Hematopoietic multipotent progenitor cell treated with erythropoietin and hydrocortisone succinate and interleukin-3 and kit ligand, for 15 days (in vitro differentiated cells): ENCODE measurements around the gene SIAH1.
"Not testable (repeated sequence)": the region's sequence is repeated elsewhere in the genome, so short reads cannot be mapped to it uniquely, and the experiment has no call there.

Source experiments
- DNase-seq: peaks from one replicate; pipeline ENCODE4 v3.0.0-alpha.2; 2015; ENCODE audit warnings: low spot score

The SIAH1 gene

DNA sequence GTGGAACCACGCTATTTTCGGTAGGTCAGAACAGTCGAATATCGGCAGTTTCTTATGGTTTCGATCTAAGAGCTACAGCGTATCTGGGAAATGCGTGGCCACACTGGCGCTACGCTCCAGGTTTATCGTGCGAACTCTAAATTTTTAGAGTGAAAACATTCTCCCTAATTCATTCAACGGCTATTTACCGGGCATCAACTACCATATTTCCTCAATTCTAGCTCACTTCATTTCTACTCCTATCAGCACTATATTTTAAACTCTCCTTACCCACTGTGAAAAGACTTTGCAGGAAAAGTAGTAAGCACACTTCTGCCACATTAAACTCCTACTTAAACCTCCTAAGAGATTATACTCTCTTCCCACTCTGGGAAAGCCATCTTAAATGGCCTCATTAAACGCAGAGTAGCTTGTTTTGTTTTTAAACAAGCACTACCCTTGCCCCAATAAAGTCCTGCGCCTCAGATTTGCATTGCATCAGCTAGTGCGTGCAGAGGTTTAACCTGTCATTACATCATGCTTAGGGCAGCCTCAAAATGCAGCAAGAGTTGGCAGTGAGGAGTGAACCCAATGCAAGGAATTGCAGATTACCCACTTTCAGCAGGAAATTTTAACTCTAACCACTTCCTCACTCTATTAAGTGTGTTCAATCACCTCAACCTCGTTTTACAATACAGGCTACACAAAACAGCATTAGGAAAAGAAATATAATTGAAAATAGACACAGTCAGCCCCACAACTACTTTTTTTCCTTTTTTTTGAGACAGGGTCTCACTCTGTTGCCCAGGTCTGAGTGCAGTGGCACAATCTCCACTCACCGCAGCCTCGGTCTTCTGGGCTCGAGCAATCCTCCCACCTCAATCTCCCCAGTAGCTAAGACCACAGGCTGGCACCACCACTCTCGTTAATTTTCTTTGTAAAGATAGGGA, 18.8 kb downstream of the SIAH1 start:
- peak; percentile 70 for DNase-seq

DNA sequence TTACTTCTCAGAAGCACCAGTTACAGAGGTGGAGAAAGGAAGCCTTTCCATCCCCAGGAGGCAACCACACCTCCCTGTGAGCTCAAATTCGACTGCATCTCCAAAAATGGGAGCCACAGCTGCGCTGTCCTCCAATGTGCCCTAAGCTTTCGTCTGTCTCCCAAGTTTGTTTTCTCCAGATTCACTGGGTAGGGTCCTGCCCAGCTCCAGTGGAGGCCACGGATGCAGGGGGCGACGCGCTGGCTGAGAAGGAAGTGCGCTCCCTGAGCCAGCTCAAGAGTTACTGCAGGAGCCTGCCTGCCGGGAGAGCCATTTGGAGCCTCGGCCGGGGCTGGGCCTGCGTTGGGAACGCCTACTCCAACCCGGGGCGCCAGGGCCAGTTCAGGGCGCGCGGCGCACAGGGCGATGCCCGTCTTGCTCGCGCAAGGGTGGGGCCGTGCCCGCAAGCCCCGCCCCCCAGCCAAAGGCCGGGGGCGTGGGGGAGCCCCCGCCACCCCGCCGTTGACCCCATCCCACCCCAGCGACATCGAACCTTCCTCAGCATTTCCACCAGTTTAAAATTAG, 19.5 kb downstream of the SIAH1 start:
- peak; percentile 85 for DNase-seq

DNA sequence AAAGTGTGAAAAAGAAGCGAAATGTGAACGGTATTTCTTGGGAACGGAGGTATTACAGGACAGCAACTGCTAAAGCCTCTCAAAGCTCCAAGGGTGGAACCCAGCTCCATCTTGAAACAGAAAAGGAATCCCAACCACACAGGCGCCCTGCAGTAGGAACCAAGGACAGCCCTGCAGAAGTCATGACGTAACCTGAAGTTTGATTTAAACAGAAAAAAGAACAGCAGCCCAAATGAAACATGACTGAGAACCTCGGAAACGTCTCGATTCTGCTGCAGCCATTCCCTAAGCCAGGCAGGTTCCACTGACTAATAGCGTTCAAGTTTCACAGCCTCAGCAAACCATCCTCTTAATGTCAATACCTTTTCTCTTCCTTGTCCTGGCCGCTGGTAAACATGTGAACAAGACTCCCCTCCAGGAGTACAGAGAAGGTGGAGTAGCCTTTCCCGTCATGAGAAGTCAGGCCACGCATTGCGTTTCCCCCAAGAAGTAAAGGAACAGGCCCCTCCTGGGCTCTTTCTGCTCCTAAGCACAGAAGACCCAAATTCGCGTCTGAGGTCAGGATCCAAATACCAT, 20.1 kb downstream of the SIAH1 start:
- DNase-seq: no peak

DNA sequence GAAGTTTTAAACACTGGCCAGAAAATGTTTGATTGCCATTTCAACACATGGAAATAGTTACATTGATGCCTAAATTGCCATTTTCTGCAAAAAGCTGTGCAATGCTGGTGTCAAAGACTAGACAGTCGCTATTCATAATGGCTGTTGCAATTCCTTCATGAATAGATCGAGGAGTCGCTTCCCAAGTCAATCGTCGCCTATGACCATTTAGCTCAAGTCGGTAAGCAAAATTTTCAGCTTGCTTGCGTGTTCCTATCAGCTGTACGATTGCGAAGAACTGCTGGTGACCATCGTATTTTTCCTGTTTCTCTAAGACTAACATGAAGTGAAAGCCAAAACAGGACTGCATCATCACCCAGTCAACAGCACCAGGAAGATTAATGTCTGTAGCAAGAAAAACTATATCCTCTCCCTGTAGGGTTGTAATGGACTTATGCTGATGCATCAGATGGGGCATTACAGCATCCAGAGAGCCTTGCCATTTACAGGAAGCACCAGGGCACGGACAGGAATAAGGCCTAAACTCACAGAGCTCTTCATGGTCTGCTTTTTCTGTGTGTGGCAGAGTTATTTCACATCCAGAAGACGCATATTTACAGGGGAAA, 23.6 kb downstream of the SIAH1 start:
- DNase-seq: no peak

DNA sequence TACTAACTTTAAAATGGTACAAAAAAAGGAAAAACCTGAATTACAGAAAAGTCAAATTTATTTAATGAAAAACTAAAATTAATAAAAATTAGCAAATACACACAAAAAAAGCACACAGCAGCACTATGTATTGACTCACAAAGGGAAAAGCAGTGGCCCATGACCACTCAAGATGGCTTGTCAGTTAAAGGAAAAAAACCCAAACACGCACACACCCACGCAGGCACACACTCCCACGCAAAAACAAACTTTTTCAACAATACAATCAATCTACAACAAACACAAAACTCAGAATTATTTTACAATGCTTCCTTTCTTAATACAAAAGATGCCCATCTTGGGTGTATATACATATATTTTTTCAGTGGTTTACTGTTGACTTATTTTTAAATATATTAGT, 24.2 kb downstream of the SIAH1 start:
- no peak for DNase-seq

DNA sequence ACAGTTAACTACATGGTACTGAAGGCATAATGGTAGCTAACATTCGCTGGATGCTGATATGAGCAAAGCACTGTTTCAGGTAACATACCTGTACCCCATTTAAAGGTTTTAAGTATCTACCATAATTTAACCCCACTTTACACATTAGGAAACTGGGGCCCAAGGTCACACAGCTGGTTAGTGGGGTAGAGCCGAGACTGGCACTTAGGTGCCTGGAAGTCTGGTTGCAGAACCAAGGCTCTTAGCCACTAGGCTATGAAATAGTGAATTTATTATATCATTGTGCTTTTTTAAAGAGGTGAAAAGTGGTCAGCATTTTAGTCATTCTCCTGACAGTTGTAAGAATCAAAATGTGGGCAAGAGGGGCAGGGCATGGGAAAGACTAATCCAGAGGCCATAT, 25.2 kb downstream of the SIAH1 start:
- DNase-seq: no peak

- no peak for DNase-seq
Observed at GRCh38 chr16:48358419-48358818, 26.8 kb downstream of the SIAH1 start.

DNA sequence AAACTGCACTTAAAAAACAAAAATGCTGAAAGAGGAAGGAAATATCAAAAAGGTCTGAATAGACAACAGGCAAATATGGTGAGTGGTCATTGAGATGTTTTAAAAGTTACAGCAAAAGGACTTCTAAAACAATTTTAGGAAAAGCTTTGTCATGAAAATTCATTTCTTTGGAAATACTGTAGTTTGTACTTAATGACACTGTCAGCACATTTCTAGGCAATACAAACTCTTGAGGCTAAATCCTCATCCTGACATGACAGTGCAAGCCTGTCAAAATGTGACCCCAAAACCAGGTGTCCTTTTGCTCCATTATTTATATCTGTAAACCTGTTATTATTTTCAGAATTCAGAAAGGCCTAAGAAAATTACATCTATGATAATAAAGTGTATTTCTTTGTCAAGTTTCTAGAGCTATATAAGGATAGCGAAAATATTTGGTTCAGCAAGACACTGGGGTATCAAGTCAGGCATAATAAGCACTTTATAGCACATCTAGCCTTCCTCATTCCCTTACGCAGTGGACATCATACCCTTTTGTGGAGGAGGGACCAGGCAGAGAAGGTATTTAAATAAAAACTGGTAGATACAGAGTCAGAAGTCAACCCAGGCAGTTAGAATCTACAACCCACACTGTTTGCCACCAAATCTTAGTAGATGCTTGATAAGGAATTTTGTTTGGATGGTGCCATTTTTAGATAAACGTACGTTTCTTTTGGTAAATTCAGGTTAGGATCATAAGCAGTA, 28.4 kb downstream of the SIAH1 start:
- no peak for DNase-seq

- no peak for DNase-seq
Observed at GRCh38 chr16:48354877-48355855, 30.0 kb downstream of the SIAH1 start.

DNA sequence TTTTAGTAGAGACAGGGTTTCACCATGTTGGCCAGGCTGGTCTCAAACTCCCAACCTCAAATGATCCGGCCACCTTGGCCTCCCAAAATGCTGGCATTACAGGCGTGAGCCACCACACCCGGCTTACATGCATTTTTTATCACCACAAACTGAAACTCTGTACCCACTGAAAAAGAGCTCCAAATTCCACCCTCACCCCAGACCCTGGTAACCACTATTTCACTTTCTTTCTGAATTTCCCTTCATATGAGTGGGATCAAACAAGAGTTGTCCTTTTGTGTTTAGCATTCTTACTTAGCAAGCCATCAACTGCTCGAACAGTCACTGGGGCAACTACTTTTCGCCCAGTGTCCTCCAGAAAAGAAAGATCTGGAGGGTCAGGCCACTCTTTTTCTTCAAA, 30.8 kb downstream of the SIAH1 start:
- DNase-seq: not testable (repeated sequence)

GRCh38 chr16:48353565-48354163, 31.5 kb downstream of the SIAH1 start:
- DNase-seq: peak; percentile 79

DNA sequence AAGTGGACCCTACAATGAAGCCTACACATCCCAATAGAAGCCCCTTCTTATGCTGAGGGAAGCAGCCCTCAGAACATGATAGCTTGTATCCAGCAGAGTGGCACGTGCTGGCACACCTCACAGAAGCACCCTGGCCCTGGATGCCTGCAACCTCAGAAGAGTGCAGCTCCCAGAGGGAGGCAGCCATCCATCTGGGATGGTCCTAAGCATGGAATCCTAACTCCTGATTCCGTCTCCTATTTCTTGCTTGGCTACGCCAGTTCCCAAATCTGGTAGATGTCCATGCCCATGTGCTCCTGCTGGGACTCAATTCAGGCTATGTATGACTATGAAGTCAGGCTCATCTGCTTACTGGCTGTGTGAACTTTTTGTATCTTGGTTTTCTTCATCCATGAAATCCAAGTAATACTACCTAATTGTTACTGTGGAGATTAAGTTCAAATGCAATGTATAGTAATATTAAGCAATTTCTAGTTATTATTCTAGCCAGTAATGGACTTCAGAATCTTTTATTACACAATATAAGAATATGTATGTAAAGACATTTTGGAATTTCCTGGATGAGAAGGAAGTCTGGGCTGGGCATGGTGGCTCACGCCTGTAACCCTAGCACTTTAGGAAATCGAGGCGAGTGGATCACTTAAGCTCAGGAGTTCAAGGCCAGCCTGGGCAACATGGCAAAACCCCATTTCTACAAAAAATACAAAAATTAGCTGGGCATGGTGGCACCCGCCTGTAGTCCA, 32.4 kb downstream of the SIAH1 start:
- DNase-seq: no peak

DNA sequence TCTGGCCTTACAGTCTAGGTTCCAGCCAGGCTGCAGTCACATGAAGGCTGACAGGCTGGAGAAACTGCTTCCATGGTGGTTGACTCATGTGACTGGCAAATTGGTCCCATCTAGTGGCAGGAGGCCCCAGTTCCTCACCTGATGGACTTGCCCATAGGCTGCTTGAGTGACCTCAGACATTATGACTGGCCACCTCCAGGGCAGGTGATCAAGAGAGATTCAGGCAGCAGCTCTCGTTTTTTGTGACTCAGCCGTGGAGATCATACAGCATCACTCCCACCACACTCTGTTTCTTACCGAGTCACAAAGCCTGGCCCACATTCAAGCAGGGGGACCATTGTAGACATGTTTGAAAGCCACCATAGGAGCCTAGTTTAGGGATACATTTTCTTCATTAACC, 34.5 kb downstream of the SIAH1 start:
- DNase-seq: no peak

GRCh38 chr16:48347980-48348379, 37.2 kb downstream of the SIAH1 start:
- DNase-seq: no peak

DNA sequence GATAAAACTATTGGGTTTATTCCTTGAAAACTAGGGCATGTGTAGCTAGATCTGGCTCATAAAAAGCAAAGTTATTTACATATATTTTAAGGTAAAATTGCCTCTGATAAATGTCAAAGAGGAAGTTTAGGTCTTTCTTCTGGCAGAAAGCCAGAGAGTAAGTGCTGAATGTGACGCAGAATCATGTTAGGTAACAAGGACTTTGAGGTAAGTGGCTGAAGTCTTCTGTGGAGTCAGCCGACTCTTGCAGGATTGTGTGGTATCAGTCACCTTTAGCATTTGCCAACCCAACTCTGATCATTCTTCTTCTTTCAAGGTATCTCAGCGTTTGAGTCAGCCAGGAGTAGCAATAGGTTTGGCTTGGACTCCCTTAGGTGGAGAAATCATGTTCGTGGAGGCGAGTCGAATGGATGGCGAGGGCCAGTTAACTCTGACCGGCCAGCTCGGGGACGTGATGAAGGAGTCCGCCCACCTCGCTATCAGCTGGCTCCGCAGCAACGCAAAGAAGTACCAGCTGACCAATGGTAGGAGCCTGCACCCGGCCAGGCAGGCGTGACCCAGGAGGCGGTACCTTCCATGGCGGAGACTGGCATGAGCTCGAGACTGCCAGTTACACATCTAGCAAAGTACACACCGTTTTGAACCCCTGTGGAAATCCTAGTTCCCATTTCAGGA, 37.9 kb downstream of the SIAH1 start:
- DNase-seq: no peak

- DNase-seq: no peak
Observed at GRCh38 chr16:48342591-48342990, 42.6 kb downstream of the SIAH1 start.

GRCh38 chr16:48340054-48340453, 45.2 kb downstream of the SIAH1 start:
- no peak for DNase-seq

- no peak for DNase-seq
Observed at GRCh38 chr16:48335961-48336360, 49.3 kb downstream of the SIAH1 start.

DNA sequence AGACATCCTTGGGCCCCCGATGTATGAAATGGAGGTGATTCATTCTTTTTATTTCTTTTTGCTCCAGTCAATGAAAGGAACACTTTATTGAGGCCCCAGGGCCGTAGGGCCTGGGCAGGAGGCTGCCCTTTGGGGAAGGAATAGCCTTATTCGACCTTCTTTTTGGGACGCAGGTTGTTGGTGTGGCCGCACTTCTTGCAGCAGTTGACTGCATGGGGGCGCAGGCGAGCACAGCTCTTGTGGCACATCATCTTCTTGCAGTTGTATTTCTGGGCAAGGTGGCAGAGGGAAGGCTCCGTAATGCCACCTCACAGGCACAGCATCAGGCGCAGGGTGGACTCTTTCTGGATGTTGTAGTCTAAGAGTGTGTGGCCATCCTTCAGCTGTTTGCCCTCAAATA, 50.9 kb downstream of the SIAH1 start:
- no peak for DNase-seq
